Pons (tissue), 1 donor: ENCODE results near the gene RBCK1.

ENCODE experiments used
- DNase-seq: peaks from one replicate; pipeline ENCODE4 v3.0.0-alpha.2; 2016; ENCODE audit warnings: low spot score

RBCK1 gene

DNA sequence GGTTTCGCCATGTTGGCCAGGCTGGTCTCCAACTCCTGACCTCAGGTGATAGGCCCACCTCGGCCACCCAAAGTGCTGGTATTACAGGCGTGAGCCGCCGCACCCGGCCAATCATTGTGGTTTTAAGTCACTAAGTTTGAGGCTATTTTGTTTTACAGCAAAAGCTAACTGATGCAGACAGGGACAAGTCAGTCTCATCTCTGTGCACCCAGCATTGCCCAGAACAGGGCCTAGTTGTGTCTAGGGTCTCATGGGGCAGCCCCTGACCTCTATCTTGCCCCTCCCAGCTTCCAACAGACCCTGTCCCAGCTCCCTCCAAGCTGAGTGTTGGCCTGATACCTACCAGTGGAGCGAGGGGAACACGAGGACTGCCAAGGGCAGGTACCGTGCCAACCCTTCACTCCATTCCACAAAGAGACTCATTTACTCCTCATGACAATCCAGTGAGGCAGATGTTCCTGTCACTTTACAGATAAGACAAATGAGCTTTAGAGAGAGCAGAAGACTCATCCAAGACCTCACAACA lies 8.9 kb upstream of the RBCK1 start:
- no peak for DNase-seq

DNA sequence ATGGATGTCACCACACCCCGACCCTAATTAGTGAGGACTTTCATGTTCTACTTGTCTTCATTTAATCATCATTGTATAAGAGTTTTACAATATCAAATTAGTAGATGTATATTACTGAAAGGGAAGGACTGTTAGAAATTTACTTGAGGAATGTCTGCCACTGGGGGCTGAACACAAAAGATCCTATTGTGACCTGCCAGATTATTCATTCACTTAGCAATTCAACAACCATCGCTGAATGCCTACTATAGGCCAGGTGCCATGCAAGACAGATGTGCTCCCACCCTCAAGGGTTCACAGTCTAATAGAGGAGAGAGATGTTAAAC lies 8.0 kb upstream of the RBCK1 start:
- no peak for DNase-seq

DNA sequence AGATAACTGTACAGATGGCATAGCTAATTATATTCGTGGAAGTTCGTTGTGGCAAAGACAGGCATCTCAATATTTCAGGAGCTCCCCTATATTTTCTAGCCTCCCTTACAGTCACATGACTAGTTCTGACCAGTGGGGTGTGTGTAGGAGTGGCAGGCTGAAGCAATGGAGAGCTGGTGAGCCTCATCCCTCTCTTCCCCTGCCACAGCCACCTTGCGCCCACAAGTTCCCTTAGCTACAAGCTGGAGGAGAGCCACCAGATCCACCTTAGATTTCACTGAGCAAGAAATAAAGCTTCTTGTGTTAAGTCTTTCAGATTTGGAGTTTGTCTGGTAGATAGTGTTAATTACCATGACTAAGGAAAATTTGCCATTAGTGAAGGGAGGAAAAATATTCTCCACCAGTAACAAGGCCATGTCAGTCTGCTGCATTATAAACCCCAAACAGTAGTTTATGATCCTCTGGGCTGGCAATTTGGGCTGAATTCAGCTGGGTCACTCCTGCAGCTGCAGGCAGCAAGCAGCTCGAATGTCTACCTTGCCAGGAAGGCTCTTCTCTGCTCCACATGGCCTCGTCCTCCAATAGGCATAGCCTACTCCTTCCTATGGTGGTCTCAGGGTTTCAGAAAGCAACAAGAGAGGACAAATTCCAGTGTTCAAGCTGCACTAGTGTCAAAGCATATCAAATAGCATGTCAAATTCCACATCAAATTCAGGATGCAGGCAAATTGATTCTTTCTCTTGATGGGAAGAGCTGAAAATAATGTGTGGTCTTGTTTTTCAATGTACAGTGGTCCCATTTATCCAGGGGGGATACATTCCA lies 7.4 kb upstream of the RBCK1 start:
- DNase-seq = peak; percentile 21

DNA sequence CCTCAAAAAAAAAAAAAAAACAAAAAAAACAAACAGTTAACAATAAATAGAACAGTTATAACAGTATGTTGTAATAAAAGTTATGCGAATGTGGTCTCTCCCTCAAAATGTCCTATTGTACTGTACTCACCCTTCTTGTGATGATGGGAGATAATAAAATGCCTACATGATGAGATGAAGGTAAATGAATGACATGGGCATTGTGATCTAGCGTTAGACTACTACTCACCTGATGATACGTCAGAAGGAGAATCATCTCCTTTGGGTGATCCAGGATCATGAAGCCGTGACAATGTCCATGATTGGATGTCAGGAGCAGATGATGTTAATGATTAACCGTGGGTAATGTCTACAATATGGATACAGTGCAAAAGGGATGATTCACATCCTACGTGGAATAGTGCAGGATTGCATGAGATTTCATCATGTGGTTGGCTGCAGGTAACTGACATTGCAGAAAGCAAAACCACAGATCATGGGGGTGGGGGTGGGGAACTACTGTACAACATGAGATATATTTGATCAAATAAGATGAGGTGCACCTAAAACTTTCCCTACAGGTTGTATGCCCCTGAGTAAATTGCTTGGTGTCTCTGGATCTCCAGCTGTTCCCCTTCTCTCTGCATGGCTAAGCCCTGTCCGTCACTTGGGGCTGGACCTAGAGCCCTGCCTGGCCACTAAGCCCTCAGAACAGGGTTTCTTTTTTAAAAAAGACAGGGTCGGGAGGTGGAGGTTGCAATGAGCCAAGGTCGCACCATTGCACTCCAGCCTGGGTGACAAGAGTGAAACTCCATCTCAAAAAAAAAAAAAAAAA lies 6.2 kb upstream of the RBCK1 start:
- DNase-seq = no peak

DNA sequence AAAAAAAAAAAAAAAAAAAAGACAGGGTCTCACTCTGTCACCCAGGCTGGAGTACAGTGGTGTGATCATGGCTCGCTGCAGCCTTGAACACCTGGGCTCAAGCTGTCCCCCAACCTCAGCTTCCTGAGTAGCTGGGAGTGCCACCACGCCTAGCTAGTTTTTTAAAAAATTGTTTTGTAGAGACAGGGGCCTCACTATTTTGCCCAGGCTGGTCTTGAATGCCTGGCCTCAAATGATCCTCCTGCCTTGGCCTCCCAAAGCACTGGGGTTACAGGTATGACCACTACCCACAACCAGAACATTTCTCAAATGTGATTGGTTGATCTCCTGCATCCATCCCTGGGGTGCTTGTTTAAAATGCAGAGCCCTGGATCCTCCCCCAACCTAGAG lies 5.6 kb upstream of the RBCK1 start:
- no peak for DNase-seq

DNA sequence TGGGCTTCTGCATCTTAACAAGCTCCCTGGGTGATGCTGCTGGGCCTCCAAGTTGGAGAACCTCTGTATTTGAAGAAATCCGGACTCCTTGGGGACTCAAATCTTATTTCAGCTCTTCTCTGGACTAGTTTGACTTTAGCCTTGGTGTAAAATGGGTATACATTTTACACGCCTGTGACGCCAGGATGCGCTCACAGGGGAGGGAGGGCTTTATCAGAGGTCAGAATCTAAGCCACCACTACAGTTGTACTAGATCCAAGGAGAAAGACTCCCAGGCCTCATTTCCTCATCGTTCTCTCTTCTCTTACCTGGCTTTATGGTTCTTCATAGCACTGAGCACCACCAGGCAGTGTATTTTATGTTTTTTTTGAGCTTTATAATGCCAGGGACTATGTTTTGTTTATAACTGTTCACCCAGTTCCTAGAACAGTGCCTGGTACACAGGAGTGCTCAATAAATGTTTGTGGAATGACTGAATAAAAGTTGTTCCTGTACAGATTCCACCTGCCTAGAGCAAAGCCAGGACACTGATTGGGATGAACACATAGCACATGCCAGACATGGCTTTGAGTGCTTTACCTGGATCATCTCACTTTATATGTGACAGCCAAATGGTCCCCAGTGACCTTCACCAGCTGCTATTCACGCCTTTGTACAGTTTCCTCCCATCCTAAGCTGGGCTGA lies 5.1 kb upstream of the RBCK1 start:
- no peak for DNase-seq

DNA sequence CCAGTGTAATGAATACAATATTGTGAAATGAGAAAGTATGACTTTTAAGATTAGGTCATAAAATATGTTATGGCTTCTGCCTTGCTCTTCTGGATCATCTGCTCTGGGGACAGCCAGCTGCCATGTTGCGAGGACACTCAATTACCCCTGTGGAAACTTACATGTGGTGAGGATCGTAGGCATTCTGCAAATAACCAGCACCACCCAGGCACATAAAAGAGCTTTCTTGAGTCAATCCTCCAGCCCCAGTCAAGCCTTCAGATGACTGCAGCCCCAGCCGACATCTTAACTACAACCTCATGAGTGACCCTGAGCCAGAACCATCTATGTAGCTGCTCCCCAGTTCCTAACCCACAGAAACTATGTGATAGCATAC lies 4.5 kb upstream of the RBCK1 start:
- no peak for DNase-seq

DNA sequence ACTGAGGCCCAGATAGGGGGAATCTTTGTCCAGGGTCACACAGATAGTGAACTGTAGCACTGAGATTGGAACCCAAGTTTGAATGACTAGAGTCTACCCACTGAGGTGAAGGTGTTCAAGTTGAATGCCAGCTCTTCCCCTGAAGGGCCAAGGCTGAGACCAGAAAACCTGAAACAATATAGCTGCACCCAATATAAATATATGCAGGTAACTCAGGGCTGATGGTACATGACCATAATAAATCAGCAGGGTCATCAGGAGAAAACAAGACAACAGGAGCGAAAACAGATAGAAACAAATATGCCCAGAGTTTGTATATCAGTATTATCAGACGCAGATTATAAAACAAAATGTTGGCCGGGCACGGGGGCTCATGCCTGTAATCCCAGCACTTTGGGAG lies 4.0 kb upstream of the RBCK1 start:
- no peak for DNase-seq

DNA sequence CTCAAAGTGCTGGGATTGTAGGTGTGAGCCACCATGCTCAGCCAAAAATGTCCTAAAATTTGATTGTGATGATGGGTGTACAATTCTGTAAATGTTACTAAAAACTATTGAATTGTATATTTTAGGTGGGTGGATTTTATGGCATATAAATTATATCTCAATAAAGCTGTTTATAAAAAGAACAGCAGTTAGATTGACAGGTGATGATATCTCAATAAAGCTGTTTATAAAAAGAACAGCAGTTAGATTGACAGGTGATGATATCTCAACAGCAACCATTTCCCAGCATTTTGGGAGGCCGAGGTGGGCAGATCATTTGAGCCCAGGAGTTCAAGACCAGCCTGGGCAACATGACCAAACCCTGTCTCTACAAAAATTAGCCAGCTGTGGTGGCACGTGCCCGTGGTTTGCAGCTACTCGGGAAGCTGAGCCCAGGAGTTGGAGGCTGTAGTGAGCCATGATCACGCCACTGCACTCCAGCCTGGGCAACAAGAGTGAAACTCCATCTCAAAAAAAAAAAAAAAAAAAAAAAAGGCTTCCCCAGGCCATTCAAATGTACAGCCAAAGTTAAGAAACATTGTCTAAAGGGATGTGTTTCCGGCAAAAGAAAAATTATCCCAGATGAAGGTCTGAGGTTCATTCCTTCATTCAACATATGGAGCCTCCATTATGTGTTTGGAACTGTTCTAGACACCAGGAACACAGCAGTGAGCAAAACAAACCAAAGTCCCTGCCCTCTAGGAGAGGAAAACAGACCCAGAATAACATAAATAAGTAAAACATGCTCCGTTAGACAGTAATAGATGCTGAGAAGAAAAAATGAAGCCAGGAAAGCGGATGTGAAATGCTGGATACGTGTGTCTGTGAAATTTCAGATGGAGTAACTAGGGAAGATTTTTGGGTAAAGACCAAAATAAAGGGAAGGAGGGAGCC lies 1.6 kb upstream of the RBCK1 start:
- no peak for DNase-seq

DNA sequence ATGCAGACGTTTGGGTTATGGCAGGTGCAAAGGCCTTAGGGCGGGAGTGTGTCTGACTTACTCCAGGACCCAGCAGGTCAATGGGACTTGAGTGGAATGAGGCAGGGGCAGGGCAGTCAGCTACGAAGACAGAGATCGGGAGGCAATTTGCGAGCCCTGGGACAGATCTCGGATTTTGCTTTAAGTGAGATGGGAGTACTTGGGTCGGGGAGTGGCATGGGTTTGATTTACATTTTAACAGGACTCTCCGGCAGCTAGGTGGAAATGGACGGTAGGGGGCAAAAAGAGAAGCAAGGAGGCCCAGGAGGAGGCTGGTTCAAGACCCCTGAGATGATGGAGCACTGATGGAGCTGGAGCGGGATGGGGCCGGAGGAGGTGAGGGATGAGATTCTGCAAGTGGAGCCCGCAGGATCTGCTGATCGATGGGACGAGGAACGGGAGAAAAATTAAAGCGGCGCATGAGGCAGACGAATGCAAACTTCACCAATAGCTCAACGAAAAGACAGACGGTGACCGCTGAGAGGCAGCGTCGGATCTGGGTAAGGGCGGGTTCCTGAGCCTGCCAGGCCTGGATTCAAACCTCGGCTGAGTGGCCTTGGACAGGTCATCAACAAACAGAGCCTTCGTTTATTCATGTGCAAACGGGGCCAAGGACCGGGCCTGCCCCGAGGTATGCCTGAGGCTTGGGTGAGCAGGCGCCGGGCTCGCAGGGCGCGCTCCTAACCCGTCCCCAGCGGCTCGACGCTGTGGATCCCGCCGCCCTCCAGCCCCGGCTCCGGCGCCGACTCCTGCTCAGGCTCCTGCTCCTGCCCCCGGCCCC lies 756 bp upstream of the RBCK1 start:
- peak; percentile 63 for DNase-seq

DNA sequence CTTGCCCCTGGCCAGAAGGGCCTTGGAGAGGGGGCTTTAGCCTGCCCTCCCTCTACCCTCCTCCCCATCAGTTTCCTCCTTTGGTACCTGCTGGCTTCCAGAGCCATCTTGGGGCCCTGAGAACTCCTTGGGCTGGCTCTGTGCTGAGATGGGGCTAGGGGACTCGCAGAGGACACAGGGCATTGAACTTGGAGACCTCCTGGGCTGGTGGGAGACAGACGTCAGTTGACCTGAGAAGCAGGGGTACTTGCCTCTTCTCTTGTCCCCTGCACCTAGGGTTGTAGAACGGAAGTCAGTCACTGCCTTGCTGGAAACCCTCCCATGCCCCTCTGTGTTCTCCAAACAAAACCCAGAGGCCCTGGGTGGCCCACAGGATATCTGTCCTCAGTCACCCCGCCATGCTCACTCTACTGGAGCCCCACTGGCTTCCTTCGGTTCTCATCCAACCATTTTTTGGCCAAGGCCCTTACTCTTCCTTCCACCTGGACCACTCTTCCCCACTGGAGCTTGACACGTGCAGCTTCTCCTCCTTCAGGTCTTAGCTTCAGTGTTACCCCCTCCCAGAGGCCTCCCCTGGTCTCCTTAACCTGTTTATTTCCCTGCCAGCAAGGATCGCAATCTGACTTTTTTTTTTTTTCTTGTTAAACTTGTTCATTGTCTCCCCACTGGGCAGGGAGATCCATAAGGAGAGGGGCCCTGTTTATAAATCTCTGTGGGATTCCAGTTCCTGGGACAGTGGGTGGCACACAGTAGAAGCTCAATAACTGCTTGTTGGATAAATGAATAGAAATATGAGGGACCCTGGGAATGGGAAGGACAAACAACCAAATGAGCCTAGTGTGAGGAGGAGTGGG lies 971 bp downstream of the RBCK1 start:
- DNase-seq = no peak

DNA sequence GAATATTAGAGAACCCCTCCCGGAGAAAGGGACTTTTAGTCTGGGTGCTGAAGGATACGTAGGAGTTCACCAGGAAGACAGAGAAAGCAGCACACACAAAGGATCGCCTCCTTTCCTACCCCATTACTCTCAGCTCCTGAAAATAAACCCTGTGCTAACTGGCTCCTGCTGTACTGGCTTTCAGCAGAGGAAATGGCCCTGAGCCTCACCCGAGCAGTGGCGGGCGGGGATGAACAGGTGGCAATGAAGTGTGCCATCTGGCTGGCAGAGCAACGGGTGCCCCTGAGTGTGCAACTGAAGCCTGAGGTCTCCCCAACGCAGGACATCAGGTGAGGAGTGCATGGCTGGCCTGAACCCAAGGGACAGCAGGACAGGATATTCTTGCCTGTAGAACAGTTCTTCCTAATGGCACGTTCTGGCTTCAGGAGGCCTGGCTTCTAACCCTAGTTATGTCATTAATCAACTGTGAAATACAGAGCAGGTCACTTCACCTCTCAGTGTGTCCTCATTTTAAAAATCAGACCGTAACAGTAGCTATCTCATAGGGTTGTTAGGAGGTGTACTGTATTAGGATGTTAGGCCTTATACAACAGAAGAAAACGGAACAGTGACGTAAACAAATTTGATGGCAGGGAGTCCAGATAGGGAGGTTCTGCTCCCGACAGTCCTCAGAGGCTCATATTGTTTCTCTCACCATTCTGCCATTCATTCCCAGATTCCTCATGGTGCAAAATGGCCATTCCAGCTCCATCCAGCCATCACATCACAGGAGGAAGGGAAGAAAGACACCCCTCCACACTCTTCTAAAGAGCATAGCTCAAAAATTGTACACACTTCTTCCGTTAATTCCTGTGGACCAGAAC lies 1.8 kb downstream of the RBCK1 start:
- DNase-seq = no peak

DNA sequence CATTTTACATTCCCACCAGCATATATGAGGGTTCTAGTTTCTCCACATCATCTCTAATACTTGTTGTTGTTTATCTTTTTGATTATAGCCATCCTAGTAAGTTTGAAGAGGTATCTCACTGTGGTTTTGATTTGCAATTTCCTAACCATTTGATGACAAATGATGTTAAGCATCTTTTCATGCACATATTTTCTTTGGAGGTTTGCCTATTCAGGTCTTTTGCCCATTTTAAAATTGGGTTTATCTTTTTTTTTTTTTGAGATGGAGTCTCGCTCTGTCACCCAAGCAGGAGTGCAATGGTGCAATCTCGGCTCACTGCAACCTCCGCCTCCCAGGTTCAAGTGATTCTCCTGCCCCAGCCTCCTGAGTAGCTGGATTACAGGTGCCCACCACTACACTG lies 4.0 kb downstream of the RBCK1 start:
- DNase-seq = no peak

DNA sequence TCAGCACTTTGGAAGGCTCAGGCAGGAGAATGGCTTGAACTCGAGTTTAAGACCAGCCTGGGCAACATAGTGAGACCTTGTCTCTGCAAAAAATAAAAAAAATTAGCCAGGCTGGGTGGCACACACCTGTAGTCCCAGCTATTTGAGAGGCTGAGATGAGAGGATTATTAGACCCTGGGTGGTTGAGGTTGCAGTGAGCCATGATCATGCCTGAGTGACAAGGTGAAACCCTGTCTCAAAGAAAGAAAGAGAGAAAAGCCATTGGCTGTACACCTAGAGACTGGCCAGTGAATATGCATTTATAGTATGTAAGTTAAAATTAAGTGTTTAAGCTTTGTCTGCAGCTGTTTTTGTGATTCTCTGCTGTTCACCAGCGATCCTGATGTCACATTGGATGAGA lies 6.1 kb downstream of the RBCK1 start:
- DNase-seq = no peak

DNA sequence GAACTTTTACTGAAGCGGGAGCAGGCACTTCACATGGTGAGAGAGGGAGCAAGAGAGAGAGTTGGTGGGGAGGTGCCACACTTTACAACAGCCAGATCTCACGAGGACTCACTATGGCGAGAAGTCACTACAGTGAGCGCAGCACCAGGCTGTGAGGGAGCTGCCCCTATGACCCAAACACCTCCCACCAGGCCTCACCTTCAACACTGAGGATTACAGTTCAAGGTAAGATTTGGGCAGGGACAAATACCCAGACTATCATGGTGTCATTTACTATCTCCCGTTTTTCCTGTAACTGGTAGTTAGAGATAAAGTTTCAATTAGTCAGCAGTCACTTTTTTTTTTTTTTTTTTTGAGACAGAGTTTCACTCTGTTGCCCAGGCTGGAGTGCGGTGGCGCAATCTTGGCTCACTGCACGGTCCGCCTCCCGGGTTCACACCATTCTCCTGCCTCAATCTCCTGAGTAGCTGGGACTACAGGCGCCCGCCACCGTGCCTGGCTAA lies 7.8 kb downstream of the RBCK1 start:
- DNase-seq = no peak

DNA sequence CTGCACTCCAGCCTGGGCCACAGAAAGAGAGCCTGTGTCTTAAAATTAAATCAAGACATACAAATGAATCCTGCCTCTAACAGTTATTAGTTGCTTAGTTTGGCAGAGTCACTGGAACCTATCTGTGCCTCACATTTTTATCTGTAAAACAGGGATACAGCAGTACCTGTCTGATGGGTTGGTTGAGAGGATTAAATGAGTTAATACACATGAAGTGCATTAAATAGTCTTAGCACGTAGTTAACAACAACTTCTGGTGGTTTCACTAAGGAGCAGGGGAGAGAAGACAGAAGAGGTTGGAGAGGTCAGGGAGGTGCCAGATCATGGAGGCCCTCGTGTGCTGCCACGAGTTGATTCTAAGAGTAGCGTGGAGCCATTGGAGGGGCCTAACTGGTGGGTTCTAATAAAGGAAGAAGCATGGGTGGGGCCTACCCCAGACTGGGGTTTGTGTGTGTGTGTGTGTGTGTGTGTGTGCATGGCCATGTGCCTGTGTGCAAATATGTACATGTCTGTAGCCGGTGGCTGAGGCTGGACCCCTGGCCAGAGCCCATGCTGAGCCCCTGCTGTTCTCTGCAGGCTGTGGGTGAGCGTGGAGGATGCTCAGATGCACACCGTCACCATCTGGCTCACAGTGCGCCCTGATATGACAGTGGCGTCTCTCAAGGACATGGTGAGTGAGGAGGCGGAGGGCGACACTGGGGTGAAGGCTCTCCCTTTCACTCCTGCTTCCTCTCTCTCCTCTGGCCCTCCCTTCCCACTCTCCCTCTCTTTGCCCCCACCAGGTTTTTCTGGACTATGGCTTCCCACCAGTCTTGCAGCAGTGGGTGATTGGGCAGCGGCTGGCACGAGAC lies 9.1 kb downstream of the RBCK1 start:
- DNase-seq = no peak

DNA sequence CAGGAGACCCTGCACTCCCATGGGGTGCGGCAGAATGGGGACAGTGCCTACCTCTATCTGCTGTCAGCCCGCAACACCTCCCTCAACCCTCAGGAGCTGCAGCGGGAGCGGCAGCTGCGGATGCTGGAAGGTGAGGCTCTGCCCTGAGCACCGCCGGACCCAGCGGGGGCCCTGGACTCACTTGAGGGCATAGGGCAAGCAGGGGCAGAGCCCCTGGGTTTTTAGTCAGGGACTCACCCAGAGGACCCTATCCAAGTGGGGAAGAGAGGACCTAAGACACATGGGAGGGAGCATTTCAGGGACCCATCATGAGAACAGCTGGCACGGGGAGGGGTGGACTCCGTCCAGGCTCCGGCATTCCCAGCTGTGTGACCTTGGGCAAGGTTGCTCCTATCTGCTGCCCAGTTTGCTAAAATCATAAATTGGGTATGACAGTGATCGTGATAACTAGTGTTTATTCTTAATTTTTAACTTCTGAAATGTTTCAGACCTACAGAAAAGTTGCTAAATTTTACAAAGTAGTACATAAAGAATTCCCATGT lies 9.8 kb downstream of the RBCK1 start:
- no peak for DNase-seq
